ENCODE data around the gene ITGB1. TPM values are rescaled to one million over a fixed set of nuclear protein-coding genes. Genes with fewer than 3 reads are reported as not detected.
"Not testable (repeated sequence)": the region's sequence is repeated elsewhere in the genome, so short reads cannot be mapped to it uniquely, and the experiment has no call there.

Gene ITGB1
- total RNA-seq, 1 donor from 2014 or later = 946 TPM

DNA sequence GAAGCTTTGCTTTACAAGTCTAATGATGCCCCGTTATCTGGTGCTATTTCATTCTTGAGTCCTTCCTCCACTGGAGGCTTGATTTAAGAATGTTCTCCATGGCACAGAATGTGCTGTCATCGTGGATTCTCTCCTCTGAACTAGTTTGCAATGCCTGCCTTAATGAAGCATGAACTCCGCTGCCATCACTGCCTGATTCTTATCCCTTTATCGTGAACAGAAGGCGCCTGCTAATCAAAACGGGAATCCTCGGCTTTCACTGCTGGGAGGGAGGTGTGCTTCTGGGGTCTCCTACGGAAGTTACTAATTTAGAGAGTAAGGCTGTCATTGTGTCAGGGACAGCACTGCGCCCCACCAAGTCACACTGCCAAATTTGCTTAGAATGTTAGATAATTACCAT lies 56.2 kb downstream of the ITGB1 start:
- no peaks in the 10 kb centered on the region for H3K9me3 Mint-ChIP-seq (ENCODE audit: unreplicated experiment)
- no peak for DNase-seq (ENCODE audit: extremely low spot score, unreplicated experiment)
- no peaks in the 10 kb centered on the region for H3K27me3 Mint-ChIP-seq (ENCODE audit: unreplicated experiment)
- no peaks in the 10 kb centered on the region for H3K4me1 Mint-ChIP-seq (ENCODE audit: unreplicated experiment)
- H3K4me3 Mint-ChIP-seq (ENCODE audit: unreplicated experiment) = no peak overlapping the region
- H3K36me3 Mint-ChIP-seq (ENCODE audit: unreplicated experiment) = peaks cover 44% of the 10 kb centered on the region
- TF ChIP-seq, protein P1, sequence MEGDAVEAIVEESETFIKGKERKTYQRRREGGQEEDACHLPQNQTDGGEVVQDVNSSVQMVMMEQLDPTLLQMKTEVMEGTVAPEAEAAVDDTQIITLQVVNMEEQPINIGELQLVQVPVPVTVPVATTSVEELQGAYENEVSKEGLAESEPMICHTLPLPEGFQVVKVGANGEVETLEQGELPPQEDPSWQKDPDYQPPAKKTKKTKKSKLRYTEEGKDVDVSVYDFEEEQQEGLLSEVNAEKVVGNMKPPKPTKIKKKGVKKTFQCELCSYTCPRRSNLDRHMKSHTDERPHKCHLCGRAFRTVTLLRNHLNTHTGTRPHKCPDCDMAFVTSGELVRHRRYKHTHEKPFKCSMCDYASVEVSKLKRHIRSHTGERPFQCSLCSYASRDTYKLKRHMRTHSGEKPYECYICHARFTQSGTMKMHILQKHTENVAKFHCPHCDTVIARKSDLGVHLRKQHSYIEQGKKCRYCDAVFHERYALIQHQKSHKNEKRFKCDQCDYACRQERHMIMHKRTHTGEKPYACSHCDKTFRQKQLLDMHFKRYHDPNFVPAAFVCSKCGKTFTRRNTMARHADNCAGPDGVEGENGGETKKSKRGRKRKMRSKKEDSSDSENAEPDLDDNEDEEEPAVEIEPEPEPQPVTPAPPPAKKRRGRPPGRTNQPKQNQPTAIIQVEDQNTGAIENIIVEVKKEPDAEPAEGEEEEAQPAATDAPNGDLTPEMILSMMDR (IDR thresholded peaks at IDR 0.05) = no peak
- peak overlapping the region; percentile 27 for H3K27ac Mint-ChIP-seq (ENCODE audit: unreplicated experiment)

GRCh38 chr10:32895200-32895968 lies 62.6 kb downstream of the ITGB1 start:
- H3K4me1 Mint-ChIP-seq (ENCODE audit: unreplicated experiment); H3K4me3 Mint-ChIP-seq (ENCODE audit: unreplicated experiment); H3K9me3 Mint-ChIP-seq (ENCODE audit: unreplicated experiment); DNase-seq (ENCODE audit: extremely low spot score, unreplicated experiment); H3K27me3 Mint-ChIP-seq (ENCODE audit: unreplicated experiment); H3K27ac Mint-ChIP-seq (ENCODE audit: unreplicated experiment): not testable (repeated sequence)
- peaks cover 44% of the 10 kb centered on the region for H3K36me3 Mint-ChIP-seq (ENCODE audit: unreplicated experiment)

GRCh38 chr10:32893916-32894664 lies 63.9 kb downstream of the ITGB1 start:
- H3K4me3 Mint-ChIP-seq (ENCODE audit: unreplicated experiment) = no peak overlapping the region
- H3K36me3 Mint-ChIP-seq (ENCODE audit: unreplicated experiment) = peaks cover 36% of the 10 kb centered on the region
- no peak for DNase-seq (ENCODE audit: extremely low spot score, unreplicated experiment)
- no peaks in the 10 kb centered on the region for H3K9me3 Mint-ChIP-seq (ENCODE audit: unreplicated experiment)
- H3K4me1 Mint-ChIP-seq (ENCODE audit: unreplicated experiment) = peaks cover 8% of the 10 kb centered on the region
- H3K27ac Mint-ChIP-seq (ENCODE audit: unreplicated experiment) = no peak overlapping the region
- TF ChIP-seq, protein P1 (IDR thresholded peaks at IDR 0.05) = no peak
- no peaks in the 10 kb centered on the region for H3K27me3 Mint-ChIP-seq (ENCODE audit: unreplicated experiment)

DNA sequence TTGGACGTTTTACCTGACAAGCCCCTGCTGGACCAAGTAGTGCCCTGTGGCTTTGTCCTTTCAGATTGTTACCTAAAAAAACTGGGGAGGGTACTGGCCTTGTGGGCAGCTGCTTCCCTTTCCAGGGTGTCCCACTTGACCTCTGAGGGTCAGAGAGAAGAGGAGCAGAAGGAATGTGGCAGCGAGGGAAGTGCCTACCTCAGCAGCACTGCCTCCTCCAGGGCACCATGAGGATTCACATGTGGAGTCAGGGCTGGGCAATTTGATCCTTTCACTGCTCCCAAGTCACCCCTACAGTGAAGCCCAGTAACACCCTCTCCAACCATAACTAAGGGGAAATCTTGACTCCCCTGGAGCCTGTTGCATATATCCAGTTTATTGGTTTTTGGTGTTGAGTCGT lies 64.6 kb downstream of the ITGB1 start:
- Mint-ChIP-seq H3K9me3 (ENCODE audit: unreplicated experiment) (no peaks in the 10 kb centered on the region), H3K36me3 (ENCODE audit: unreplicated experiment) (peaks cover 31% of the 10 kb centered on the region), H3K4me3 (ENCODE audit: unreplicated experiment) (no peak overlapping the region), H3K27ac (ENCODE audit: unreplicated experiment) (no peak overlapping the region), H3K27me3 (ENCODE audit: unreplicated experiment) (no peaks in the 10 kb centered on the region), H3K4me1 (ENCODE audit: unreplicated experiment) (peaks cover 8% of the 10 kb centered on the region)
- TF ChIP-seq, protein P1 (IDR thresholded peaks at IDR 0.05) = no peak
- DNase-seq (ENCODE audit: extremely low spot score, unreplicated experiment) = no peak

GRCh38 chr10:32891261-32891660 lies 66.8 kb downstream of the ITGB1 start:
- no peaks in the 10 kb centered on the region for H3K27me3 Mint-ChIP-seq (ENCODE audit: unreplicated experiment)
- TF ChIP-seq, protein P1 (IDR thresholded peaks at IDR 0.05) = no peak
- no peak overlapping the region for H3K4me3 Mint-ChIP-seq (ENCODE audit: unreplicated experiment)
- H3K9me3 Mint-ChIP-seq (ENCODE audit: unreplicated experiment) = no peaks in the 10 kb centered on the region
- DNase-seq (ENCODE audit: extremely low spot score, unreplicated experiment) = no peak
- peaks cover 12% of the 10 kb centered on the region for H3K36me3 Mint-ChIP-seq (ENCODE audit: unreplicated experiment)
- peaks cover 8% of the 10 kb centered on the region for H3K4me1 Mint-ChIP-seq (ENCODE audit: unreplicated experiment)
- no peak overlapping the region for H3K27ac Mint-ChIP-seq (ENCODE audit: unreplicated experiment)
